SU-DHL-6 (cell line): Measurements from ENCODE around the gene NOS1AP.

Experiments
- EZH2phosphoT487 ChIP-seq: fragments of 200-600 bp; sonication (generic), shearing (Covaris generic); conservative IDR thresholded peaks from 2 replicates; pipeline ENCODE4 v1.6.1; 2018; ENCODE audit warnings: mild to moderate bottlenecking, antibody characterized with exemption, low read length, moderate library complexity, mixed read lengths
- TF ChIP-seq, protein P1 (sequence below): fragments of 200-600 bp; sonication (generic); IDR thresholded peaks from one replicate; pipeline ENCODE4 v1.5.1; 2017; ENCODE audit warnings: antibody characterized with exemption, mild to moderate bottlenecking, low read length, moderate library complexity; ENCODE audit not compliant: insufficient read depth, poor library complexity, severe bottlenecking

DNA sequence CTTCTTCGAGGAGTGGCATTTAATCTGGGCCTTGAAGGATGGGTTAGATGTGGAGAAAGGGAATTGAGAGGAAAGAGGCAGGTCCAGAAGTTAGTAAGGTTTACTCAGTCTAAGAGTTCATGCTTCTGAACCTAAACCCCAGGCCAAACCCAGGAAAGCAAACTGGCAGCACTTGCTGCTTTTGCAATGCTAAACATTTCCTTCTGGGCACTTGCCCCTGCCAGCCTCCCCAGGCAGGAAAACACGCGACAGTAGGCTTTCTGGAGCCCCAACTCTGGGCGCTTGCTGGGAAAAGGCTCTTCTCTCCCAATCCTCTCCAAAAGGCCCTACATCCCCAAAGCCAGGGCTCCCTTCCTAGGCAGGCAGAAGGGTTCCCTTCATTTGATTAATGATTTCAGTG is 48.4 kb upstream of the NOS1AP start:
- TF ChIP-seq, protein P1, sequence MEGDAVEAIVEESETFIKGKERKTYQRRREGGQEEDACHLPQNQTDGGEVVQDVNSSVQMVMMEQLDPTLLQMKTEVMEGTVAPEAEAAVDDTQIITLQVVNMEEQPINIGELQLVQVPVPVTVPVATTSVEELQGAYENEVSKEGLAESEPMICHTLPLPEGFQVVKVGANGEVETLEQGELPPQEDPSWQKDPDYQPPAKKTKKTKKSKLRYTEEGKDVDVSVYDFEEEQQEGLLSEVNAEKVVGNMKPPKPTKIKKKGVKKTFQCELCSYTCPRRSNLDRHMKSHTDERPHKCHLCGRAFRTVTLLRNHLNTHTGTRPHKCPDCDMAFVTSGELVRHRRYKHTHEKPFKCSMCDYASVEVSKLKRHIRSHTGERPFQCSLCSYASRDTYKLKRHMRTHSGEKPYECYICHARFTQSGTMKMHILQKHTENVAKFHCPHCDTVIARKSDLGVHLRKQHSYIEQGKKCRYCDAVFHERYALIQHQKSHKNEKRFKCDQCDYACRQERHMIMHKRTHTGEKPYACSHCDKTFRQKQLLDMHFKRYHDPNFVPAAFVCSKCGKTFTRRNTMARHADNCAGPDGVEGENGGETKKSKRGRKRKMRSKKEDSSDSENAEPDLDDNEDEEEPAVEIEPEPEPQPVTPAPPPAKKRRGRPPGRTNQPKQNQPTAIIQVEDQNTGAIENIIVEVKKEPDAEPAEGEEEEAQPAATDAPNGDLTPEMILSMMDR: no peak
- no peak for TF ChIP-seq EZH2phosphoT487
